Adipose tissue (tissue), 3 donors: Measurements from ENCODE around the gene CDK17. TPM values are rescaled to one million over a fixed set of nuclear protein-coding genes. Genes with fewer than 3 reads are reported as not detected.
"Not testable (repeated sequence)": the region's sequence is repeated elsewhere in the genome, so short reads cannot be mapped to it uniquely, and the experiment has no call there.

Source experiments
- H3K27ac ChIP-seq: one replicate; pipeline ENCODE4 v1.5.1; 2013; ENCODE audit warnings: low read depth, low read length
- WGBS, 3 donors: extraction: QIAGEN DNeasy Blood & Tissue Kit; methylation state at CpG; one replicate each; pipeline ENCODE4 v1.1.7; 2013; 5-methylcytosine and 5-hydroxymethylcytosine counted together
- polyA plus RNA-seq, 3 donors: library from polyadenylated mRNA; stranded (reverse); fragments of 200-250 nt; gene quantifications; one replicate each; pipeline ENCODE4 v1.2.3, GENCODE V29; 2013
- donor health status: healthy with polysubstance abuse.
- donor health status: Bipolar disorder and iron deficiency.
- donor health status: healthy.

Gene CDK17
- polyA plus RNA-seq, 3 donors: 3.8 to 20.4 (median 12.1) TPM

GRCh38 chr12:96421014-96421413 is 20.8 kb upstream of the CDK17 start:
- no peak overlapping the region for H3K27ac ChIP-seq
- 53 to 79% (median 64%) methylated on average over 6 of the region's 6 CpGs for WGBS, 3 donors

- 79 to 89% (median 86%) methylated on average over 7 of the region's 7 CpGs for WGBS, 3 donors
- no peak overlapping the region for H3K27ac ChIP-seq
These were observed 20.1 kb upstream of the CDK17 start for GRCh38 chr12:96420277-96420835.

- no peak overlapping the region for H3K27ac ChIP-seq
- 88 to 93% (median 91%) methylated on average over 5 of the region's 5 CpGs for WGBS, 3 donors
These were observed 19.5 kb upstream of the CDK17 start for GRCh38 chr12:96419576-96420276.

- not testable (repeated sequence) for H3K27ac ChIP-seq
- 93 to 100% (median 96%) methylated on average over 2 of the region's 2 CpGs for WGBS, 3 donors
These were observed 17.4 kb upstream of the CDK17 start for GRCh38 chr12:96417688-96418087.

- WGBS, 3 donors: 31 to 68% (median 65%) methylated on average over 7 of the region's 7 CpGs
- H3K27ac ChIP-seq: no peak overlapping the region
These were observed 16.0 kb upstream of the CDK17 start for GRCh38 chr12:96416033-96416799.

- H3K27ac ChIP-seq: no peak overlapping the region
- 61 to 97% (median 94%) methylated on average over 1 of the region's 1 CpG for WGBS, 3 donors
These were observed 14.4 kb upstream of the CDK17 start for GRCh38 chr12:96414637-96415036.

GRCh38 chr12:96412431-96412830 is 12.2 kb upstream of the CDK17 start:
- H3K27ac ChIP-seq: no peak overlapping the region

GRCh38 chr12:96409731-96410130 is 9.5 kb upstream of the CDK17 start:
- WGBS, 3 donors: 53 to 91% (median 71%) methylated on average over 4 of the region's 4 CpGs
- no peak overlapping the region for H3K27ac ChIP-seq

GRCh38 chr12:96408993-96409392 is 8.8 kb upstream of the CDK17 start:
- 87 to 94% (median 88%) methylated on average over 3 of the region's 3 CpGs for WGBS, 3 donors
- no peak overlapping the region for H3K27ac ChIP-seq

GRCh38 chr12:96407429-96408097 is 7.3 kb upstream of the CDK17 start:
- WGBS, 3 donors: 65 to 87% (median 69%) methylated on average over 7 of the region's 7 CpGs
- H3K27ac ChIP-seq: peak overlapping the region; percentile 57

- 41 to 67% (median 53%) methylated on average over 3 of the region's 3 CpGs for WGBS, 3 donors
- no peak overlapping the region for H3K27ac ChIP-seq
These were observed 4.5 kb upstream of the CDK17 start for GRCh38 chr12:96404696-96405095.

GRCh38 chr12:96403870-96404269 is 3.6 kb upstream of the CDK17 start:
- no peak overlapping the region for H3K27ac ChIP-seq
- WGBS, 3 donors: 88 to 100% (median 100%) methylated on average over 1 of the region's 1 CpG

GRCh38 chr12:96402522-96402921 is 2.3 kb upstream of the CDK17 start:
- WGBS, 3 donors: 91 to 95% (median 94%) methylated on average over 8 of the region's 8 CpGs
- not testable (repeated sequence) for H3K27ac ChIP-seq

GRCh38 chr12:96402061-96402460 is 1.8 kb upstream of the CDK17 start:
- WGBS, 3 donors: 85 to 93% (median 88%) methylated on average over 6 of the region's 6 CpGs
- no peak overlapping the region for H3K27ac ChIP-seq

GRCh38 chr12:96401076-96401871 is 1.0 kb upstream of the CDK17 start:
- WGBS, 3 donors: 4 to 14% (median 11%) methylated on average over 18 of the region's 18 CpGs
- no peak overlapping the region for H3K27ac ChIP-seq

- 0 to 1% (median 0%) methylated on average over 16 to 20 of the region's 20 CpGs for WGBS, 3 donors
- no peak overlapping the region for H3K27ac ChIP-seq
These were observed 414 bp upstream of the CDK17 start for GRCh38 chr12:96400631-96401075.

GRCh38 chr12:96399120-96399918 is 920 bp downstream of the CDK17 start:
- 0 to 1% (median 1%) methylated on average over 55 to 70 of the region's 70 CpGs for WGBS, 3 donors
- peak overlapping the region; percentile 96 for H3K27ac ChIP-seq
